Activated T-helper 1 cell treated with anti-CD3 and anti-CD28 coated beads, Interleukin-2, amount 50 U/mL, for 16 hours (primary cell): ENCODE results near the gene PRSS53.
"Not testable (repeated sequence)": the region's sequence is repeated elsewhere in the genome, so short reads cannot be mapped to it uniquely, and the experiment has no call there.

Experiments
- DNase-seq, 2 donors: peaks; one replicate each; pipeline ENCODE4 v3.0.0-alpha.2; 2020; ENCODE audit warnings: low read depth in 1 of 2, low spot score in 1 of 2

Gene PRSS53

DNA sequence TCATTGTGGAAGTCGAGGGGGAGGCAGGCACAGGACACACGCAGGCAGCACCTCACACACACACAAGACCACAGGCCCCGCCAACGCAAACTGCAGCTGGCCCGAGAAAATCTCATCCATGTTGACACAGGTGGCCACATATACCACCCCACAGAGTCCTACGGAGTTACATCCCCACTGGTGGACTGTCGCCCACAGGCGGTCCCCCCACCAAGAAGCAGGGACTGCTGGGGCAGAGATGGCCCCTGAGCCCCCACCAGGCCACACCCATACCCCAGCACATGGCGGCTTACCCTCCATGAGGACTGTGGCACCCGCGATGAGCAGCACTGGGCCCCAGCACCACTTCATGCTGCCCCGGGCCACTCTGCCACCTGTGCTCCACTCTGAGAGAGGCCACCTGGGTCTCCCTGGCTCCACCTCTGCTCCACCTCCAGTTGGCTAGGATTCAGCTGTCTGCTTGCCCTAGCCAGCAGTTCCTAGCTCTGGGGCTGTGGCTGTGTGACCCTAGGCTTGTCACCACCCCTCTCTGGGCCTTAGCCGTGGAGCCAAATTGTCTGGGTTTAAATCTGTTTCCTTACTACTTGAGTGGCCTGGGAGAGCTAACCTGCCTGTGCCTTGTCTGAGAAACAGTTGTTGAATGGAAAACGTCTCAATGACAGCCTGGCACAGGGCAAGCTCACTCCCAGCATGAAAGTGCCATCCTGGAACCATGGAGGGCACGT is at the start of gene PRSS53:
TSS of gene PRSS53 (minus strand) at position 485 of the 725 bp plus-strand sequence. CDS start at position 351, 134 bp downstream.
- no peak for DNase-seq

DNA sequence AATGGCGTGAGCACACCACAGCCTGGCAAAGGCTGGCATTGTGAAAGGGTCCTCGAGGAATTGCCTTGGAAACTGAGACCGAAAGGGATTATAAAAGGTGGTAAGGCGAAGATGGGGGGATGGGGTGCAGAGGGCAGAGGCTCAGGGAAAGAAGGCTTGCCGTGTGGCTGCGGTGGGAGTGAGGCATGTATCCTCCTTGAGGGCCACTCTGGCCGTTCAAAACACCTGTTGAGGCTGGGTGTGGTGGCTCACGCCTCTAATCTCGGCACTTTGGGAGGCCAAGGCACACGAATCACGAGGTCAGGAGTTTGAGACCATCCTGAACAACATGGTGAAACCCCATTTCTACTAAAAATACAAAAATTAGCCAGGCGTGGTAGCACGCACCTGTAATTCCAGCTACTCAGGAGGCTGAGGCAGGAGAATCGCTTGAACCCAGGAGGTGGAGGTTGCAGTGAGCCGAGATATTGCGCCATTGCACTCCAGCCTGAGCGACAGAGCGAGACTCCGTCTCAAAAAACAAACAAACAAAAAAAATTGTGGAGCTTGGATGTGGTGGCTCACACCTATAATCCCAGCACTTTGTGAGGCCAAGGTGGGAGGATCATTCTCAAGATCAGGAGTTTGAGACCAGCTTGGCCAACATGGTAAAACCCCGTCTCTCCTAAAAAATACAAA is 48.2 kb upstream of the PRSS53 start:
- not testable (repeated sequence) for DNase-seq

DNA sequence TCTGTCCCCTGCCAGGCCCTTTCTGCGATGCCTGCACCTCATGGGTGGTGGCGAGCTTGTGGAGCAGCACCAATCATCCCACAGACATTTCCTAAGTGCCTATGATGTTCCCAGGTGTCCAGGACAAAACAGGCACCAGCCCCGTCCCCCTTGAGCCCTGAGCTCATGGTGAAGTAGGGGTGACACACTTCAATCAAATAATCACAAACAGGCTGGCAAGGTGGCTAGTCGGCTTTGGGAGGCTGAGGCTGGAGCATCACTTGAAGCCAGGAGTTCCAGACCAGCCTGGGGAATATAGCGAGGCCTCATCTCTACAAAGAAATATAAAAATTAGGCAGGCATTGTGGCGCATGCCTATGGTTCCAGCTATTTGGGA is 47.5 kb upstream of the PRSS53 start:
- no peak for DNase-seq

DNA sequence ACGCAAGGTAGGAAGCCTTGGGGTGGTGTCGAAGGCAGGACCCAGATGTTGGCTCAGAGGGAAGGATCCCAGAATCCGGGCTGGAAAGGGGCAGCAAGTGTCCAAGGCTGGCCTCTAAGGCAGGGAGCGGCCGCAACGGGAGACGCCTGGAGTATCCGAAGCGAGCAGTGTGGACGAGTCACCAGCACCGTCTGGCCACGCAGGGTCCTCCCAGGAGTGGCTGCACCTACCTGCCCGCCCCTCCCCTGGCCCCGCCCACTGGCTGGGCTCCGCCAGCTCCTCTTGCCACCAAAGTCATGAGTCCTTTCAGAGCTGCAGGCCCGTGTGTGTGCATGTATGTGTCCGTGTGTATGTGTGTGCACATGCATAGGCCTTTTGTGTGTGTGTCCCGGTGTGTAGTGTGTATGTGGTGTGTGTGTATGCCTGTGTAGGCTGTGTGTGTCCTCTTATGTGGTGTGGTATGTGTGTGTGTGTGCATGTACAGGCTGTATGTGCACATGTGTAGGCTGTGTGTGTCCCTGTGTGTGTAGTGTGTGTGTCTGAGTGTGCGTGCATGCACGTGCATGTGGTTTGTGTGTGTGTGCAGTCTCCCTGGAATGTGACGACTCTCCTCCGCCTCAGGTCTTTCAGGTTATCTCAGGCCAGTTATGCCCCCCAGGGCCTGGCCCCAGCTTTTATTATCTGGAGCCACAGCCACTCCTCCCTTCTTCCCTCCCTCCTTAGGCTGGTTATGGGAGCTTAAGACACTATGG is 47.0 kb upstream of the PRSS53 start, which contains the start of gene PRSS8:
TSS of gene PRSS8 (minus strand) at position 193 of the 752 bp plus-strand sequence. CDS start 229 bp downstream, outside the sequence.
- DNase-seq, result no peak

DNA sequence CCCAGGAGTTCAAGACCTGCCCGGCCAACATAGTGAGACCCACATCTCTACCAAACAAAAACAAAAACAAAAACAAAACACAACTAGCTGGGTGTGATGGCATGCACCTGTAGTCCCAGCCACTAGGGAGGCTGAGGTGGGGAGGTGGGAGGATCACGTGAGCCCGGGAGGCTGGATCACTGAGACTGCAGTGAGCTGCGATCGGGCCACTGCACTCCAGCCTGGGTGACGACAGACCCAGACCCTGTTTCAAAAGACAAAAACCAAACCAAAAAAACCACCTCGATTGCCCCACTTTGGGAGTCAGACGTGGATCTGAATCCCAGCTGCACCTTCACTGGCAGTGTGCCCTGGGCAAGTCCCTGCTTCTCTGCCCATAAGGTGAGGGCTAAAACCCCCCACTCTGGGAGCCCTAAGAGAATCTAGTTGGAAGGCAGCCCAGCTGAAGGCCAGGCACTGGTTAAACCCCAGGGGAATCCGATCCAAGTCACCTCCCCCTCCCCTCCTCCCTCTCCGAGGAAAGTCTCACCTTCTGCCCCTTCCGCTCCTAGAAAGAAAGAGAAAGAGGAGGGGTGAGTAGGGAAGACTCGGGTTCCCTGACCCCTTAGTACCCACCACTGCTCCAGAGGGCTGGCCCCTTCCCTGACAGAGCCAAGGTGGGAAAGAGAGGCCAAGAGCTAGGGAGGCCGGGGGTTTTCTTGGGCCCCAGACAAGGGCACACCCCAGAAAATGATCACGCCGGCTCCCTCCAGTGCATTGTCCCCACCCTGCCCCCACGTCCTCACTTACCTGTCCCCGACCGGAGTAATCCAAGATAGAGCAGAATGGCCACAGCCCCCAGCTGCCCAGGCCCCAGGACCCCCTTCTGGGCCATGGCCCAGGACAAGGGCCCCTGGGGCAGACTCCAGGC is 46.1 kb upstream of the PRSS53 start:
- DNase-seq, result no peak

DNA sequence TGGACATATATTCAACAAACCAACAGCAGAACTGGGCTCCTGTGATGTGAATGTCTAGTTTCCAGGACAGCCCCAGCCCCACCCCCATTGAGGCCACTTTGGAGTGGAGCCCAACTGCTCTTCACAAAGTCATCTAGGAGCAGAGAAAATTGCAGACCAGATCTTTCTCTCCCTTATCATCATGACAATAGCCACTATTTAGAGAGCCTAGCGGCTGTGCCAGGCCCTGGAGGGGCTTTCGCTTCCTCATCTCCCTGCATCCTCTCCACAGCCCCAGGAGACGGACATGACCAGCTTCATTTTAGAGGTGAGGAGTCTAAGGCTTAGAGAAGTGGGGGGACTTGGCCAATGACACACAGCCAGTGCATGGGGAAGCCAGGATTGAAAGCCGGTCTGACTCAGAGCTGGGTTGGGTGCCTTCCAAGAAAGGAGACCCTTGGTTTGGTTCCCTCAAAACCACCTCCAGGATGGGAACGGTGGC is 45.4 kb upstream of the PRSS53 start:
- DNase-seq, result no peak

DNA sequence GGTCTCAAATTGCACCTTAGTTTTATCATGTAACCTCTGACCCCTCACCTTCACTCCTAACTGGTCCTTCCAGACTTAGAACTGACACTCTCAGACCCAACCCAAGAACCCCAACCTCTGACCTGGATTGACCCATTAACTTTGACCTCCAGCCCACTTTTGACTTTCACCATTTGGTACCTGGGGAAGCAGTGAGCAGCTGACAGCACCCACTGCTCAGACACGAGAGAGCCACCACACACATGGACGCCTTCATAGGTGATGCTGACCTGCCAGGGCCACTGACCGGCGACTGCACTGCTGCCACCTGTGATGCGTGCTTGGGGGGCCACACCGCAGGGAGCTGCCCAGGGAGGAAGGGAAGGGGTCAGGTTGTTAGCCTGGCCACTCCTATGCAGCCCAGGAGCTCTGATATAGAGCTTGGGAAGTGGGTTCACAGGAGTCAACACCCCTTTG is 44.3 kb upstream of the PRSS53 start:
- no peak for DNase-seq

DNA sequence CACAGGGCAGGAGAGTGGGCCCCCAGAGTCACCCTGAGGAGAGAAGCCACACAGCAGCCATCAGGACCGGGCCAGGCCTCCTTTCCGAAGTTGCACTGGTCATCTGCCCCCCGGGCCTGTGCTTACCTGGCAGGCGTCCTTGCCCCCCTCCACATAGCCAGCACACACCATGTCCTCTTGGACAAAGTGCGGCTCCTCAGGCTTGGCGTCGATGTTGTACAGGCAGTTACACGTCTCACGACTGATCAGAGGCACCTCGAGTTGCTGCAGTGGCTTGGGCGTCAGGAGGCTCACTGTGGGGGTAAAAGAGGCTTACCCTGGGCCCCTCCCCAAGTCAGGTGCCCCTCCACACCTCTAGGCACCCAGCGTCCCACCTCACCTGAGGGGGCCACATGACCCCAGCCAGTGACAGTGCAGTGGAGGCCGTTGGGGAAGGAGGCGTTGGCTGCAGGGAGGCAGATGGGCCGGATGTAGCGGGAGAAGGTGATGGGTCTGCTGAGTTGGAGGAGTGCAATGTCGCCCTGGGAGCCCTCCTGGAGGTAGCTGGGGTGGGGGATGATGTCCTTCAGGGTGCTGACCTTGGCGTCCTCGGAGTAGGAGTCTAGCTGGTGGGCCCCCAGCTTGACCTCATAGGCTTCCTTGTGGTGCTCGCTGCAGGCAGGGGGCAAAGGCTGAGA is 43.7 kb upstream of the PRSS53 start:
- DNase-seq, result no peak

DNA sequence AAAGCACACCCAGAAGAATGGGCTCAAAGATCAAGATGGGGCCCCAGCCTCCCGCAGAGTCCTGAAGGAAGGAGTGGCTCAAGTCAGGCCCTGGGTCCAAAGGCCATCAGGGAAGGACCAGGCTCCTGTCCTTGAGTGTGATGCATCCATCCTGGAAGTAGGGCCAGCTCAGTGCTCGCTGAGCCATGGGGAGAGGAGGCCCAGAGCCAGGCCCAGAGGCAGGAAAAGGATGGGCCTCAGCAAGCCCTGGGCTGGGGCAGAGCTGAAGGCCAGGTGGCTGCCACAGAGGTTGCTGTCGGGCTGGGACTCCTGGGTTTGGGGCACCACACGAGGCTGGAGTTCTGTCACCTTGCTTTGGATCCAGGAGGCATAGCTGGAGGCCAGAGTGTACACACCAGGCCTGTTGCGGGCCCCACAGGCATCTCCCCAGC is 43.1 kb upstream of the PRSS53 start:
- DNase-seq, result no peak

DNA sequence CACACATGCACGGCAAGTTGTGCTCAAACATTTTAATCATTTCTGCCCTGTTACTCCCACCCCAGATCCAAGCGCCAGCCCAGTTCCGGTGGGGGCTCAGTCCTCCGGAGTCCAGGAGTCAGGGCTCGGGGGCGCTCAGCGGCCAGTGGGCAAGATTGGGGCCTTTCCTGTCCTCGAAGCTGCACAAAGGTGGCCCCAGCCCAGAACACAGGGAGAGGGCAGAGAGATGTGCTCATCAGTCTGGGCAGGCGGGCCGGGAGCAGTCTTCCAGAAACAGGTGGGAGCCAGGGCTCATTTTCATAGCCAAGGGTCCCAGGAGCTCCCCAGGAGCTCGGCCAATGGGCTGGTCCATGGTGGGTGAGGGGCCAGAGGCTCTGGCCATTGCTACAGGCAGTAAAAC is 42.7 kb upstream of the PRSS53 start:
- no peak for DNase-seq

DNA sequence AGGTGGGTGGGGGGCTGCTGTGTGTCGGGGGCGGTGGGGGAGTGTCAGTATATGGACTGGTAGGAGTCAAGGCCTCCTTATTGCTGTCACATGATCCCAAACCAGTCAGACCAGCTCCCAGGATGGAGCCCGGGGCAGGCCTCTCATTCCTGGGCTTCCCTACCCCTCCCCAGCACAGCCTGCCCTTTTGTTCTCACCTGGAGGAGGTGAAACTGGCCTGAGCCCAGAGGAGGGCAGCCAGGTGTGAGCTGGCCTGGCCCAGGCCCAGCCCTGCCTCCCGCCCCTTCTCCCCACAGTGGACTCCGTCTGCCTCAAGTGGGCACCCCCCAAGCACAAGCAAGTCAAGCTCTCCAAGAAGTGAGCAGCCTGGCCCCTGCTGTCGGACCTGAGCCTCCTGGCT is 42.2 kb upstream of the PRSS53 start:
- no peak for DNase-seq

DNA sequence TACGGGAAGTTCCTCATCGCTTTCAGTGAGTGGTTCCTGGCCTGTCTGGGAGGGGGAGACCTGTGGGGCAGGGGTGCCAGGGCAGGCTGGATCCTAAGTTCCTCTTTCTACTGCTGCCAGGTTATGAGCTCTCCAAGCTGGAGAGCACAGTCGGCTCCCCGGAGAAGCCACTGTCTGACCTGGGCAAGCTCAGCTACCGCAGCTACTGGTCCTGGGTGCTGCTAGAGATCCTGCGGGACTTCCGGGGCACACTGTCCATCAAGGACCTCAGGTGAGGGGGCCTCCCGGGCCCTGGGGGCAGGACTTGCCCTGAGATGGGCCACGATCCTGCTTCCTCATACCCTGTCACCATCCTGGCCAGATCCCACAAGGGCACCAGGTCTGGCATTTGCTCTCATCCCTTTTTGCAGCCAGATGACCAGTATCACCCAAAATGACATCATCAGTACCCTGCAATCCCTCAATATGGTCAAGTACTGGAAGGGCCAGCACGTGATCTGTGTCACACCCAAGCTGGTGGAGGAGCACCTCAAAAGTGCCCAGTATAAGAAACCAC is 41.7 kb upstream of the PRSS53 start:
- DNase-seq, result no peak

DNA sequence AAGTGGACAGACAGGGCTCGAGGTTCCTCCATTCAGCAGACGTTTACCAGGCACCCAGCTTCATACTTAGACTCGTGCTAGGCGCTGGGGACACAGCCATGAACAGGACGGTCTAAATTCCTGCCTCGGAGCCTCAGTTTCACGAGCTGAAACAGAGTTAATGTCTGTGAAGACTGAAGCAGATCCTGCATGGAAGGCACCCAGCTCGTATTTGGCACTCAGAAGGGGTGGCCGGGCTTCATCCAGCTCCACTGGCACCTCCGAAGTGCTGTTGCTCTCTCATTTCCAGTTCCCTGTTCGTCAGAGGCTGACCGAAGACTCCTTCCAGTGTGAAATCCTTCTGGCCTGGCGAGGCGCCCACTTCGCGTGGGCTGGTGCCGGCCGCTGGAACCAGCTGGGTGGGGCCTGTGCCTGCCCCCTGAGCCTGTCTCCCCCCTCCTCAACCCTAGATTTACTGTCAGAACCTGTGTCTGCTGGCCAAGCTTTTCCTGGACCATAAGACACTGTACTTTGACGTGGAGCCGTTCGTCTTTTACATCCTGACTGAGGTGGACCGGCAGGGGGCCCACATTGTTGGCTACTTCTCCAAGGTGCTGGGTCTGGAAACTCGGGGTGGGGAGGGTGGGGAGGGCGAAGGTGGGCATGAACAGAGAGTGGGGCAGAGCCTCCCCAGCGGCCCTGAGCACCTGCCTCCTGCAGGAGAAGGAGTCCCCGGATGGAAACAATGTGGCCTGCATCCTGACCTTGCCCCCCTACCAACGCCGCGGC is 41.0 kb upstream of the PRSS53 start:
- DNase-seq, result no peak

DNA sequence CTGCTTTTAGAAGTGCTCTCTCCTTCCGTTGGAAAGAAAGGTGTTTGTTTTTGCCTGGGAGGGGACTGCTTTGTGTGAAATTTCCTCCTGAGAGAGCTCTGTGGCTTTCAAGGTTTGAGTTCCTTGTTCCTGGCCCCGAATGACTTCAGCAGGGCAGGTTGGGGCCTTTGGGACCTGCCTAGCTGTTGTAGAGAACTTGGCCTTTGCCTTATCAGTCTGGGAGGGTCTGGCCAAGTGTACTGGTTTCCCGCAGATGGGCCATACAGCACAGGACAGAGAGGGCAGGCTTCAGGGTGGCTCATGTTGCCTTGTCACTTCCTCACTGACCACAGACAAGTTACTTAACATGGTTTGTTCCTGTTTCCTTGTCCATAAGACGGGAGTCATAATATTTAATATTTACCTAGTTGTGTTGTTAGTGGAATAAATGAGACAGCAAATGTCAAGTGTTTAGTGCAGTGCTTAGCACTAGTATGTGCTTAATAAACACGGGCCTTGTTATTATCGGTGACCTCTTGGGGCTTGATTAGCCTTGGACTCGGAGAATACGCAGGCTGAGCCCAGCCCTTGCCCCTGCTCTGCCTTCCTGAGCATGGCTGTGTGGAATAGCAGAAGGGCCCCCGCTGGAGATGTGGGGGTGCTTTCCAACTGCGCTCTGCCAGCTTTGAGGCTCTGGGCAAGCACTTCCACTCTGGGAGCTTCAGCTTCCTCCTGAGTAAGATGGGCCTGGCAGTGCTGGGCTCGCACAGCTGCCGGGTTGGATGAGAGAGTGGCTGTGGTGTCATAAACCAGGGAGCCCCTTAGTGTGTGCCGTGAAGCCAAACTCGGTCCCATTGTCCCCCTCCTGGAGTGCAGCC is 40.2 kb upstream of the PRSS53 start:
- no peak for DNase-seq

DNA sequence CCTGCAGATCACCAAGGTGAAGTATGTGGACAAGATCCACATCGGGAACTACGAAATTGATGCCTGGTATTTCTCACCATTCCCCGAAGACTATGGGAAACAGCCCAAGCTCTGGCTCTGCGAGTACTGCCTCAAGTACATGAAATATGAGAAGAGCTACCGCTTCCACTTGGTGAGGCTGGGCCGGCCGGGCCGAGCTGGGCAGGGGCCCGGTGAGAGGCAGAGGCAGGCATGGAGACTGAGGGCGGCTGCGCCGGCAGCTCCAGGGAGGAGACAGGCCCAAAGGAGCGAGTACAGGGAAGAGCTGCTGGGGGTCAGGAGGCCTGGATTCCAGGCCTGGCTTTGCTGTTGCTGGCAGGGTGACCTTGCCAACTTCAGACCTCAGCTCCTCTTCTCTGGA is 38.4 kb upstream of the PRSS53 start:
- DNase-seq, result no peak

DNA sequence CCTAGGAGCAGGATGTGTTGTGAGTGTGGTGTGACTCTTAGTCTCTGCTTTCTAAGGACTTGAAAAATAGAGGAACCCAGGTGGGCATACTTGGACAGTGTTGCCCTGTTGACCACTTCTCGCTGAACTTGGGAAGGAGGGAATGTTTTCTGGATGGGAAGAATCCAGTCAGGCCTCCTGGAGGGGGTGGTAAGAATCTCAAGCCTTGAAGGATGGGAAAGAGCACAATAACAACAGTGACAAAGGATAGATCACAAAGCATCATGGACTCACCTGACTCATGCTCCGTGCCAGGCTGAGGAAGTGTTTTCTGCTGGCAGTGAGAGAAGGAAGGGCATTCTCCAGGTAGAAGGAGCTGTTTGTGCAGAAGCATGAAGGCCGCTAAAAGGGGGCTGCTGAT is 37.1 kb upstream of the PRSS53 start:
- no peak for DNase-seq

DNA sequence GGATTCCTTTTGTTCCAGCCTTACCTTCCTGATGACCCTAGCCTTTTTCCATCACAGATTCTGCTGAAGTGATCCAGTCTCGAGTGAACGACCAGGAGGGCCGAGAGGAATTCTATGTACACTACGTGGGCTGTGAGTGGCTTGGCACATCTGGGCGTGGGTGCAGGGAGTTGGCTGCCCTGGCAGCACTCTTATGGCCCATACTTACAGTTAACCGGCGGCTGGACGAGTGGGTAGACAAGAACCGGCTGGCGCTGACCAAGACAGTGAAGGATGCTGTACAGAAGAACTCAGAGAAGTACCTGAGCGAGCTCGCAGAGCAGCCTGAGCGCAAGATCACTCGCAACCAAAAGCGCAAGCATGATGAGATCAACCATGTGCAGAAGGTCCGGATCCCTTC is 31.4 kb upstream of the PRSS53 start:
- no peak for DNase-seq
